Bronchial epithelial cell (primary cell): ENCODE results near the gene SSBP3. TPM values are rescaled to one million over a fixed set of nuclear protein-coding genes. Genes with fewer than 3 reads are reported as not detected.

Experiments used
- DNase-seq: peaks from one replicate; pipeline ENCODE4 v3.0.0-alpha.2; 2010; ENCODE audit warnings: low read depth
- FAIRE-seq: peaks from 2 replicates; lab custom pipeline; 2011; peaks lifted over from hg19 to GRCh38; lab: Jason Lieb, UNC
- H3K27me3 ChIP-seq: 2 replicates; pipeline ENCODE4 v1.5.1; 2011; ENCODE audit warnings: low read length; ENCODE audit not compliant: control insufficient read depth, insufficient read depth
- H3K36me3 ChIP-seq: 2 replicates; pipeline ENCODE4 v1.5.1; 2011; ENCODE audit warnings: low read length; ENCODE audit not compliant: control insufficient read depth, insufficient read depth
- H3K4me3 ChIP-seq: 2 replicates; pipeline ENCODE4 v1.5.1; 2011; ENCODE audit warnings: mild to moderate bottlenecking, low read depth, low read length, control low read depth
- CTCF ChIP-seq: IDR thresholded peaks from 2 replicates; pipeline ENCODE4 v1.5.1; 2011; ENCODE audit warnings: mild to moderate bottlenecking, moderate library complexity, low read length, control low read depth, inconsistent platforms; ENCODE audit not compliant: insufficient read depth, severe bottlenecking
- total RNA-seq: library from RNA; depleted of rRNA; stranded (reverse); fragments of >200 nt; gene quantifications from 2 replicates; pipeline ENCODE4 v1.2.1, GENCODE V29; 2014

Gene SSBP3
- total RNA-seq, 1 donor from 2014 or later: 3.7 TPM

- Histone ChIP-seq H3K4me3 (no peak overlapping the region), H3K27me3 (no peaks in the 10 kb centered on the region), H3K36me3 (no peaks in the 10 kb centered on the region)
- TF ChIP-seq CTCF: no peak
- DNase-seq (no peak), FAIRE-seq (no peak)
Observed at GRCh38 chr1:54266908-54267307, 139.3 kb downstream of the SSBP3 start.

GRCh38 chr1:54266195-54266594 is 140.0 kb downstream of the SSBP3 start:
- DNase-seq (no peak), FAIRE-seq (no peak)
- Histone ChIP-seq H3K27me3 (no peaks in the 10 kb centered on the region), H3K4me3 (no peak overlapping the region), H3K36me3 (no peaks in the 10 kb centered on the region)
- TF ChIP-seq CTCF: no peak

GRCh38 chr1:54265659-54266058 is 140.5 kb downstream of the SSBP3 start:
- FAIRE-seq: peak; percentile 55

GRCh38 chr1:54265126-54265525 is 141.1 kb downstream of the SSBP3 start:
- FAIRE-seq: peak; percentile 55
- no peak for DNase-seq
- Histone ChIP-seq H3K36me3 (no peaks in the 10 kb centered on the region), H3K4me3 (no peak overlapping the region), H3K27me3 (no peaks in the 10 kb centered on the region)
- no peak for TF ChIP-seq CTCF

More at GRCh38 chr1:54265659-54266058, 140.5 kb downstream of the SSBP3 start:
- no peaks in the 10 kb centered on the region for H3K36me3 ChIP-seq
- no peaks in the 10 kb centered on the region for H3K27me3 ChIP-seq
- DNase-seq: no peak
- no peak overlapping the region for H3K4me3 ChIP-seq
- no peak for TF ChIP-seq CTCF

- no peak for TF ChIP-seq CTCF
- Histone ChIP-seq H3K27me3 (no peaks in the 10 kb centered on the region), H3K4me3 (no peak overlapping the region), H3K36me3 (no peaks in the 10 kb centered on the region)
- FAIRE-seq (no peak), DNase-seq (no peak)
Observed at GRCh38 chr1:54263601-54264226, 142.5 kb downstream of the SSBP3 start.

GRCh38 chr1:54262244-54262643 is 143.9 kb downstream of the SSBP3 start:
- TF ChIP-seq CTCF: no peak
- DNase-seq: no peak
- FAIRE-seq: no peak
- no peaks in the 10 kb centered on the region for H3K27me3 ChIP-seq
- no peaks in the 10 kb centered on the region for H3K36me3 ChIP-seq
- H3K4me3 ChIP-seq: no peak overlapping the region
